ENCODE results near the gene CDH4.

The CDH4 gene

GRCh38 chr20:61357119-61357518 is 105.1 kb downstream of the CDH4 start:
- no peaks in the 10 kb centered on the region for H3K27me3 ChIP-seq (ENCODE audit: insufficient read depth, poor library complexity, severe bottlenecking)
- DNase-seq (ENCODE audit: low read depth in 1 of 2, low spot score in 1 of 2): no peak
- H3K27ac ChIP-seq (replicated peaks): no peak overlapping the region
- TF ChIP-seq POLR2AphosphoS5 (IDR thresholded peaks at IDR 0.05; ENCODE audit: low read depth) (no peak), REST (IDR thresholded peaks at IDR 0.05; ENCODE audit: insufficient replicate concordance, low read depth) (no peak)
- no peak overlapping the region for H3K4me3 ChIP-seq (replicated peaks; ENCODE audit: insufficient read depth, low read length)

GRCh38 chr20:61359254-61359653 is 107.2 kb downstream of the CDH4 start:
- no peak for TF ChIP-seq POLR2AphosphoS5 (IDR thresholded peaks at IDR 0.05; ENCODE audit: low read depth)
- DNase-seq (ENCODE audit: low read depth in 1 of 2, low spot score in 1 of 2): no peak
- Histone ChIP-seq H3K27ac (replicated peaks) (no peak overlapping the region), H3K4me3 (replicated peaks; ENCODE audit: insufficient read depth, low read length) (no peak overlapping the region), H3K27me3 (ENCODE audit: insufficient read depth, poor library complexity, severe bottlenecking) (no peaks in the 10 kb centered on the region)

DNA sequence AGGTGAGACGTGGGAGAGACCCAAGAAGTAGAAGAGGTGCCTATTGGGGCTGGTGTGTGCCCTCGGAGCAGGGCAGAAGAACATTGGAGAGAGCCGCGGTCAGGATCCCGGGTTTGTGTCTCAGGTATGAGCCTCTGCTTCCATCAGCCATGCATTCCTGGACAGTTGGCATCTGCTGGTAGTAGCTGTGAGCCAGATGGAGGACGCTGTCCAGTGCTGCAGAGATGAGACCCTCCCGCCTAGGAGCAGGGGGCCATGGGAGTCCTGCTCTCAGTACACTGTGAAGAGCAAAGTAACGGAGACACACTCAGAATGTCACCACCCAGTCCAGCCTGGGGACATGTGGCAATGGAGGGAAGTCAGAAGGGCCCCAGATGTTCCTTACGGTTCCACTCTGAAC is 108.2 kb downstream of the CDH4 start:
- TF ChIP-seq POLR2AphosphoS5 (IDR thresholded peaks at IDR 0.05; ENCODE audit: low read depth): no peak
- no peak for TF ChIP-seq GABPA (IDR thresholded peaks at IDR 0.05; ENCODE audit: low read depth)
- TF ChIP-seq, protein P1, sequence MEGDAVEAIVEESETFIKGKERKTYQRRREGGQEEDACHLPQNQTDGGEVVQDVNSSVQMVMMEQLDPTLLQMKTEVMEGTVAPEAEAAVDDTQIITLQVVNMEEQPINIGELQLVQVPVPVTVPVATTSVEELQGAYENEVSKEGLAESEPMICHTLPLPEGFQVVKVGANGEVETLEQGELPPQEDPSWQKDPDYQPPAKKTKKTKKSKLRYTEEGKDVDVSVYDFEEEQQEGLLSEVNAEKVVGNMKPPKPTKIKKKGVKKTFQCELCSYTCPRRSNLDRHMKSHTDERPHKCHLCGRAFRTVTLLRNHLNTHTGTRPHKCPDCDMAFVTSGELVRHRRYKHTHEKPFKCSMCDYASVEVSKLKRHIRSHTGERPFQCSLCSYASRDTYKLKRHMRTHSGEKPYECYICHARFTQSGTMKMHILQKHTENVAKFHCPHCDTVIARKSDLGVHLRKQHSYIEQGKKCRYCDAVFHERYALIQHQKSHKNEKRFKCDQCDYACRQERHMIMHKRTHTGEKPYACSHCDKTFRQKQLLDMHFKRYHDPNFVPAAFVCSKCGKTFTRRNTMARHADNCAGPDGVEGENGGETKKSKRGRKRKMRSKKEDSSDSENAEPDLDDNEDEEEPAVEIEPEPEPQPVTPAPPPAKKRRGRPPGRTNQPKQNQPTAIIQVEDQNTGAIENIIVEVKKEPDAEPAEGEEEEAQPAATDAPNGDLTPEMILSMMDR (IDR thresholded peaks at IDR 0.05; ENCODE audit: insufficient read depth, low read length): no peak
- no peak for TF ChIP-seq REST (IDR thresholded peaks at IDR 0.05; ENCODE audit: insufficient replicate concordance, low read depth)
- no peak for TF ChIP-seq SPI1 (IDR thresholded peaks at IDR 0.05; ENCODE audit: borderline replicate concordance, low read depth)
- no peaks in the 10 kb centered on the region for H3K27me3 ChIP-seq (ENCODE audit: insufficient read depth, poor library complexity, severe bottlenecking)
- no peak for DNase-seq (ENCODE audit: low read depth in 1 of 2, low spot score in 1 of 2)
- H3K27ac ChIP-seq (replicated peaks): no peak overlapping the region
- no peak overlapping the region for H3K4me3 ChIP-seq (replicated peaks; ENCODE audit: insufficient read depth, low read length)

GRCh38 chr20:61360940-61361339 is 108.9 kb downstream of the CDH4 start:
- no peaks in the 10 kb centered on the region for H3K27me3 ChIP-seq (ENCODE audit: insufficient read depth, poor library complexity, severe bottlenecking)

More at GRCh38 chr20:61360940-61361339, 108.9 kb downstream of the CDH4 start:
- DNase-seq (ENCODE audit: low read depth in 1 of 2, low spot score in 1 of 2): no peak
- no peak overlapping the region for H3K27ac ChIP-seq (replicated peaks)
- H3K4me3 ChIP-seq (replicated peaks; ENCODE audit: insufficient read depth, low read length): no peak overlapping the region
- TF ChIP-seq POLR2AphosphoS5 (IDR thresholded peaks at IDR 0.05; ENCODE audit: low read depth): no peak
- TF ChIP-seq SPI1 (IDR thresholded peaks at IDR 0.05; ENCODE audit: borderline replicate concordance, low read depth): no peak
- TF ChIP-seq, protein P1 (IDR thresholded peaks at IDR 0.05; ENCODE audit: insufficient read depth, low read length): no peak
- no peak for TF ChIP-seq REST (IDR thresholded peaks at IDR 0.05; ENCODE audit: insufficient replicate concordance, low read depth)
- TF ChIP-seq GABPA (IDR thresholded peaks at IDR 0.05; ENCODE audit: low read depth): no peak
